ENCODE measurements around the gene FUT2. TPM values are rescaled to one million over a fixed set of nuclear protein-coding genes. Genes with fewer than 3 reads are reported as not detected.

The FUT2 gene
- total RNA-seq, 1 donor from 2014 or later, result not detected

DNA sequence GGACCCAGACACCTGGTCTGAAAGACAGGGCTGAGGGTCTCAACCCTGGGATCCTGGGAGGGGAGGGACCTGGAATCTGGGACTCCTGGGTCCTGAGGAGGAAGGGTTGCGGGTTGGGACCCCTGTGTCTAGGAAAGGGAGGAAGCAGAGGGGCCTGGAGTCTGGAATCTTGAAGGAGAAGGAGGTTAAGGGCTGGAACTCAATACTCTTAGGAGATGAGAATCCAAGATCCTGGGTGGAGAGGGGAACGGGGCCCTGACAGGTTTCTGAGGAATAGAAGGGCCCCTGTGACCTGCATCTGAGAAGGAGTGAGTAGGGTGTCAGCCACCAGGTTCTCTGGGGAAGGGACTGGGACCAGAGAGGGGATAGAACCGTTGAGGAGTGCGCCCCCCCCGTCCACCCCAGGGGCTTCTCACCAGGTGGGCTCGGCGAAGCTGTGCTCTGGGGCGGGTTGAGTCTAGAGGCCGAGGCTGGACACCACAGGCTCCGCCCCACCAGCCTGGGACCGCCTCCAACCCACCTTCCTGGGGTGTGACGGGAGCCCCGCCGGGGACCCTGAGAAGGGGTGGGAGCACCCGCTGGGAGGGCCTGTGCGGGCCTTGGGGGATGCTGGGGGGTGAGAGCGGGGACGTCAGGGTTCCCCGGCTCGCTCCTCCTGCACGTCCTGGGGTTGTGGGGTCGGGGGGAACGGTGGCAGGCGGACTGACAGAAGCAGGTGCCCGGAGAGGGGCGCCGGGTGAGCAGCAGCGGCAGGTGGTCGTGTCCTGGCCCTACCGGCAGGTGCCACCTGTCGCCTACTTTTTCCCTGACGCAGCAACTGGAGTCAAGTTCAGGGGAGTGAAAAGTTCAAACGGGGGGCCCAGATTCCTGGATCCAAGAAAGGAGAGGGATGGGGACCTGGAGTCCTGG, 23.7 kb downstream of the FUT2 start, which contains the start of gene MAMSTR:
Gene MAMSTR (minus strand): TSS at position 463 of the 909 bp plus-strand sequence. CDS start 694 bp downstream, outside the sequence.
- Mint-ChIP-seq H3K9me3 (no peaks in the 10 kb centered on the region), H3K4me3 (peak within 1 kb of the TSS; percentile 93), H3K4me1 (peaks cover 40% of the 10 kb centered on the region), H3K27ac (ENCODE audit: unreplicated experiment) (peak within 1 kb of the TSS; percentile 100), H3K36me3 (ENCODE audit: low read depth) (no peaks in the 10 kb centered on the region), H3K27me3 (ENCODE audit: low read depth) (no peaks in the 10 kb centered on the region)
- no peak for DNase-seq (ENCODE audit: low read depth, low spot score)
- TF ChIP-seq, protein P1, sequence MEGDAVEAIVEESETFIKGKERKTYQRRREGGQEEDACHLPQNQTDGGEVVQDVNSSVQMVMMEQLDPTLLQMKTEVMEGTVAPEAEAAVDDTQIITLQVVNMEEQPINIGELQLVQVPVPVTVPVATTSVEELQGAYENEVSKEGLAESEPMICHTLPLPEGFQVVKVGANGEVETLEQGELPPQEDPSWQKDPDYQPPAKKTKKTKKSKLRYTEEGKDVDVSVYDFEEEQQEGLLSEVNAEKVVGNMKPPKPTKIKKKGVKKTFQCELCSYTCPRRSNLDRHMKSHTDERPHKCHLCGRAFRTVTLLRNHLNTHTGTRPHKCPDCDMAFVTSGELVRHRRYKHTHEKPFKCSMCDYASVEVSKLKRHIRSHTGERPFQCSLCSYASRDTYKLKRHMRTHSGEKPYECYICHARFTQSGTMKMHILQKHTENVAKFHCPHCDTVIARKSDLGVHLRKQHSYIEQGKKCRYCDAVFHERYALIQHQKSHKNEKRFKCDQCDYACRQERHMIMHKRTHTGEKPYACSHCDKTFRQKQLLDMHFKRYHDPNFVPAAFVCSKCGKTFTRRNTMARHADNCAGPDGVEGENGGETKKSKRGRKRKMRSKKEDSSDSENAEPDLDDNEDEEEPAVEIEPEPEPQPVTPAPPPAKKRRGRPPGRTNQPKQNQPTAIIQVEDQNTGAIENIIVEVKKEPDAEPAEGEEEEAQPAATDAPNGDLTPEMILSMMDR (conservative IDR thresholded peaks at IDR 0.05), result no peak

DNA sequence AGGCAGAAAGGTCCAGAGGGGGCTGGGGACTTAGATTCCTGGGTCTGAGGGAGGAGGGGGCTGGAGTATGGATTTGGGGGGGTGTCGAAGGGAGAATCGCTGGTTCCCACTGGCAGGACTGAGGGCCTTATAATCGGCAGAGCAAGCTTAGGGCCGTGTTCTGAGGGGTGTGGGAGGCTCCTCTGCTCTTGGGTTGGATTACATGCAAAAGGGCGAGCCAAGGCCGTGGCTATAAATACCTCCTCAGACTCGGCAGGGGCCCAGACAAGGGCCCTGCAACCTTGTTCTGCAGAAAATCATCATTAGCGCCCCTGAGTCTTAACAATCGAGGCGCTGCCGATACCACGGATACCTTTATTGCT, 24.5 kb downstream of the FUT2 start:
- H3K9me3 Mint-ChIP-seq, result peaks cover 3% of the 10 kb centered on the region
- H3K27ac Mint-ChIP-seq (ENCODE audit: unreplicated experiment), result no peak overlapping the region
- no peaks in the 10 kb centered on the region for H3K27me3 Mint-ChIP-seq (ENCODE audit: low read depth)
- H3K4me3 Mint-ChIP-seq, result peak overlapping the region; percentile 93
- DNase-seq (ENCODE audit: low read depth, low spot score), result no peak
- TF ChIP-seq, protein P1 (conservative IDR thresholded peaks at IDR 0.05), result no peak
- H3K4me1 Mint-ChIP-seq, result peaks cover 42% of the 10 kb centered on the region
- H3K36me3 Mint-ChIP-seq (ENCODE audit: low read depth), result peaks cover 2% of the 10 kb centered on the region

- H3K27ac Mint-ChIP-seq (ENCODE audit: unreplicated experiment), result peak overlapping the region; percentile 100
- H3K4me1 Mint-ChIP-seq, result peaks cover 46% of the 10 kb centered on the region
- no peaks in the 10 kb centered on the region for H3K27me3 Mint-ChIP-seq (ENCODE audit: low read depth)
- peaks cover 2% of the 10 kb centered on the region for H3K36me3 Mint-ChIP-seq (ENCODE audit: low read depth)
- H3K9me3 Mint-ChIP-seq, result peaks cover 3% of the 10 kb centered on the region
- TF ChIP-seq, protein P1 (conservative IDR thresholded peaks at IDR 0.05), result no peak
- peak; percentile 94 for DNase-seq (ENCODE audit: low read depth, low spot score)
- H3K4me3 Mint-ChIP-seq, result peak overlapping the region; percentile 93
Observed at GRCh38 chr19:48720613-48721296, 25.0 kb downstream of the FUT2 start.

- Mint-ChIP-seq H3K27me3 (ENCODE audit: low read depth) (no peaks in the 10 kb centered on the region), H3K4me3 (peak overlapping the region; percentile 81), H3K4me1 (peaks cover 45% of the 10 kb centered on the region), H3K36me3 (ENCODE audit: low read depth) (peaks cover 2% of the 10 kb centered on the region), H3K27ac (ENCODE audit: unreplicated experiment) (no peak overlapping the region), H3K9me3 (peaks cover 7% of the 10 kb centered on the region)
- no peak for DNase-seq (ENCODE audit: low read depth, low spot score)
- TF ChIP-seq, protein P1 (conservative IDR thresholded peaks at IDR 0.05), result no peak
Observed at GRCh38 chr19:48722196-48722708, 26.5 kb downstream of the FUT2 start.
